GM23338 (cell line): Measurements from ENCODE around the gene CPLX3. TPM values are rescaled to one million over a fixed set of nuclear protein-coding genes. Genes with fewer than 3 reads are reported as not detected.

Source experiments
- ATAC-seq: fragments of 200-7000 bp; cut with Tn5 transposase; 3 replicates; pipeline ENCODE4 v1.9.1; 2020
- DNase-seq: peaks from one replicate; pipeline ENCODE4 v3.0.0-alpha.2; 2015; ENCODE audit warnings: low spot score
- H2AFZ ChIP-seq: fragments of 200-600 bp; sonication (generic); 2 replicates; pipeline ENCODE4 v1.8.0; 2016; ENCODE audit warnings: antibody characterized with exemption, mild to moderate bottlenecking, moderate library complexity
- H3F3A ChIP-seq: fragments of 200-600 bp; sonication (generic); replicated peaks from 2 replicates; pipeline ENCODE4 v1.8.0; 2017; ENCODE audit warnings: antibody characterized with exemption, mixed run types, low read depth
- H3K27ac ChIP-seq: fragments of 200-600 bp; sonication (generic); 2 replicates; pipeline ENCODE4 v1.6.1; 2016; ENCODE audit warnings: low read depth
- H3K27me3 ChIP-seq: fragments of 200-600 bp; sonication (generic); 2 replicates; pipeline ENCODE4 v1.8.0; 2016; ENCODE audit warnings: mild to moderate bottlenecking, mixed run types, moderate library complexity; ENCODE audit not compliant: insufficient read depth
- H3K36me3 ChIP-seq: fragments of 200-600 bp; sonication (generic); 2 replicates; pipeline ENCODE4 v1.8.0; 2016; ENCODE audit warnings: mild to moderate bottlenecking; ENCODE audit not compliant: insufficient read depth
- H3K4me1 ChIP-seq: fragments of 200-600 bp; sonication (generic); 2 replicates; pipeline ENCODE4 v1.8.0; 2016; ENCODE audit warnings: mild to moderate bottlenecking, moderate library complexity; ENCODE audit not compliant: insufficient read depth
- H3K4me2 ChIP-seq: fragments of 200-600 bp; sonication (generic); 2 replicates; pipeline ENCODE4 v1.7.1; 2017; ENCODE audit warnings: mixed run types
- H3K4me3 ChIP-seq: fragments of 200-600 bp; sonication (generic); 2 replicates; pipeline ENCODE4 v1.6.1; 2016; ENCODE audit warnings: mixed run types
- H3K79me2 ChIP-seq: fragments of 200-600 bp; sonication (generic); replicated peaks from 2 replicates; pipeline ENCODE4 v1.8.0; 2017; ENCODE audit warnings: mild to moderate bottlenecking; ENCODE audit not compliant: insufficient read depth
- H3K9me2 ChIP-seq: fragments of 200-600 bp; sonication (generic); 2 replicates; pipeline ENCODE4 v1.8.0; 2017; ENCODE audit not compliant: insufficient read depth
- H4K20me1 ChIP-seq: fragments of 200-600 bp; sonication (generic); replicated peaks from 2 replicates; pipeline ENCODE4 v1.8.0; 2017; ENCODE audit warnings: mild to moderate bottlenecking; ENCODE audit not compliant: insufficient read depth
- H3K27ac Mint-ChIP-seq: 2 replicates; pipeline ENCODE4 v1.8.0; 2020; ENCODE audit warnings: inconsistent platforms, mild to moderate bottlenecking, moderate library complexity, mixed read lengths
- H3K27me3 Mint-ChIP-seq: 3 replicates; pipeline ENCODE4 v1.8.0; 2022; ENCODE audit warnings: low read depth, mild to moderate bottlenecking, moderate library complexity, mixed read lengths, inconsistent platforms; ENCODE audit not compliant: insufficient read depth, poor library complexity
- H3K36me3 Mint-ChIP-seq: 3 replicates; pipeline ENCODE4 v1.8.0; 2021; ENCODE audit warnings: low read depth, mild to moderate bottlenecking, inconsistent platforms, moderate library complexity, mixed read lengths
- H3K4me1 Mint-ChIP-seq: 3 replicates; pipeline ENCODE4 v1.8.0; 2020; ENCODE audit warnings: mild to moderate bottlenecking, inconsistent platforms, mixed read lengths
- H3K4me3 Mint-ChIP-seq: 3 replicates; pipeline ENCODE4 v1.8.0; 2021; ENCODE audit warnings: moderate library complexity, mild to moderate bottlenecking, inconsistent platforms, mixed read lengths
- H3K9me3 Mint-ChIP-seq: 3 replicates; pipeline ENCODE4 v1.8.0; 2020; ENCODE audit warnings: moderate library complexity, mild to moderate bottlenecking, inconsistent platforms, mixed read lengths
- CREB1 ChIP-seq: fragments of 250-450 bp; sonication (Bioruptor Pico); IDR thresholded peaks from 2 replicates; pipeline ENCODE4 v1.5.0; 2020; ENCODE audit warnings: low read depth, mild to moderate bottlenecking, moderate library complexity
- ETS1 ChIP-seq: IDR thresholded peaks from 2 replicates; pipeline ENCODE4 v1.6.1; 2016; ENCODE audit warnings: antibody characterized with exemption
- EZH2 ChIP-seq: fragments of 200-600 bp; sonication (generic); IDR thresholded peaks from one replicate; pipeline ENCODE4 v1.8.0; 2017; ENCODE audit warnings: antibody characterized with exemption, mild to moderate bottlenecking, low read depth; ENCODE audit not compliant: unreplicated experiment
- EZH2phosphoT487 ChIP-seq: fragments of 200-600 bp; sonication (generic); IDR thresholded peaks from one replicate; pipeline ENCODE4 v1.8.1; 2018; ENCODE audit warnings: antibody characterized with exemption; ENCODE audit not compliant: unreplicated experiment
- JUNB ChIP-seq: IDR thresholded peaks from one replicate; pipeline ENCODE4 v1.6.1; 2016; ENCODE audit warnings: antibody characterized with exemption; ENCODE audit not compliant: unreplicated experiment
- NANOG ChIP-seq: IDR thresholded peaks from 2 replicates; pipeline ENCODE4 v1.6.1; 2016; ENCODE audit warnings: antibody characterized with exemption, borderline replicate concordance
- POLR2AphosphoS5 ChIP-seq: IDR thresholded peaks from 2 replicates; pipeline ENCODE4 v1.6.1; 2016; ENCODE audit warnings: antibody characterized with exemption, low read depth
- STAT1 ChIP-seq: IDR thresholded peaks from one replicate; pipeline ENCODE4 v1.6.1; 2016; ENCODE audit warnings: antibody characterized with exemption; ENCODE audit not compliant: unreplicated experiment
- ZNF114 ChIP-seq: fragments of 250-450 bp; sonication (Bioruptor Pico); IDR thresholded peaks from 2 replicates; pipeline ENCODE4 v1.5.0; 2020; ENCODE audit warnings: mild to moderate bottlenecking, moderate library complexity
- ZNF331 ChIP-seq: fragments of 250-450 bp; sonication (Bioruptor Pico); IDR thresholded peaks from 2 replicates; pipeline ENCODE4 v1.5.0; 2020; ENCODE audit warnings: low read depth, mild to moderate bottlenecking, moderate library complexity
- ZNF462 ChIP-seq: fragments of 250-450 bp; sonication (Bioruptor Pico); IDR thresholded peaks from 2 replicates; pipeline ENCODE4 v1.5.0; 2020; ENCODE audit warnings: mild to moderate bottlenecking, moderate library complexity
- polyA plus RNA-seq: library from polyadenylated mRNA; unstranded; fragments of >200 nt; fragmentation: Nextera tagmentation; extraction: Ambion mirVana; gene quantifications from 2 replicates; pipeline ENCODE4 v1.2.1, GENCODE V29; 2016
- total RNA-seq: library from RNA; depleted of rRNA; stranded (reverse); fragments of >200 nt; shearing (Covaris generic); gene quantifications from 2 replicates; pipeline ENCODE4 v1.2.3, GENCODE V29; 2014
- TF ChIP-seq, protein P1 (sequence below): IDR thresholded peaks from one replicate; pipeline ENCODE4 v1.6.1; 2018; ENCODE audit warnings: antibody characterized with exemption; ENCODE audit not compliant: unreplicated experiment
- TF ChIP-seq, protein P2 (sequence below), 2 experiments: fragments of 200-600 bp in 1 of 2; sonication (generic) in 1 of 2; conservative IDR thresholded peaks; 2 replicates each; pipeline versions ENCODE4 v1.5.1 to v1.6.1; 2016 to 2017; ENCODE audit warnings: antibody characterized with exemption in 2 of 2, low read depth in 2 of 2, mild to moderate bottlenecking in 2 of 2, moderate library complexity in 1 of 2

The CPLX3 gene
- total and polyA plus RNA-seq, 2 experiments from 2014 or later = 0.66 TPM; not detected in 1

DNA sequence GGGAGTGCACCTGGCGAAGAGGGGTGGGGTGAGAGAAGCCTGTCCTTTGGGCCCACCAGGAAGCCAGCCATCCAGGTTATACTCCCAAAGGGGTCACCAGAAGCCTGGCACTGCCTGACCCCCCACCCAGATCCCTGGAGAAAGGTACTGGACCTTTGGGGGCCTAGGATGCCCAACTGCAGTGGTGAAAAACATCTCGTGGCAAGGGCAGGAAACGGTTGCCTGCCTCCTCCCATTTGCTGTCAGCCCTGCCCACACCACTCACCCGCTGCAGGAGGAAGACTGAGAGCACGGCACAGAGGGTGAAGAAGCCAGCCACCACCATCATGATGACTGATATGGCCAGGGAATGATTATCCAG, 18.8 kb downstream of the CPLX3 start:
- H3K27me3 ChIP-seq = no peaks in the 10 kb centered on the region
- no peak for TF ChIP-seq CREB1 (CRISPR knock-in tag)
- TF ChIP-seq JUNB = no peak
- no peak for TF ChIP-seq ZNF114
- no peak for TF ChIP-seq ETS1
- no peak for TF ChIP-seq ZNF462
- TF ChIP-seq, protein P1, sequence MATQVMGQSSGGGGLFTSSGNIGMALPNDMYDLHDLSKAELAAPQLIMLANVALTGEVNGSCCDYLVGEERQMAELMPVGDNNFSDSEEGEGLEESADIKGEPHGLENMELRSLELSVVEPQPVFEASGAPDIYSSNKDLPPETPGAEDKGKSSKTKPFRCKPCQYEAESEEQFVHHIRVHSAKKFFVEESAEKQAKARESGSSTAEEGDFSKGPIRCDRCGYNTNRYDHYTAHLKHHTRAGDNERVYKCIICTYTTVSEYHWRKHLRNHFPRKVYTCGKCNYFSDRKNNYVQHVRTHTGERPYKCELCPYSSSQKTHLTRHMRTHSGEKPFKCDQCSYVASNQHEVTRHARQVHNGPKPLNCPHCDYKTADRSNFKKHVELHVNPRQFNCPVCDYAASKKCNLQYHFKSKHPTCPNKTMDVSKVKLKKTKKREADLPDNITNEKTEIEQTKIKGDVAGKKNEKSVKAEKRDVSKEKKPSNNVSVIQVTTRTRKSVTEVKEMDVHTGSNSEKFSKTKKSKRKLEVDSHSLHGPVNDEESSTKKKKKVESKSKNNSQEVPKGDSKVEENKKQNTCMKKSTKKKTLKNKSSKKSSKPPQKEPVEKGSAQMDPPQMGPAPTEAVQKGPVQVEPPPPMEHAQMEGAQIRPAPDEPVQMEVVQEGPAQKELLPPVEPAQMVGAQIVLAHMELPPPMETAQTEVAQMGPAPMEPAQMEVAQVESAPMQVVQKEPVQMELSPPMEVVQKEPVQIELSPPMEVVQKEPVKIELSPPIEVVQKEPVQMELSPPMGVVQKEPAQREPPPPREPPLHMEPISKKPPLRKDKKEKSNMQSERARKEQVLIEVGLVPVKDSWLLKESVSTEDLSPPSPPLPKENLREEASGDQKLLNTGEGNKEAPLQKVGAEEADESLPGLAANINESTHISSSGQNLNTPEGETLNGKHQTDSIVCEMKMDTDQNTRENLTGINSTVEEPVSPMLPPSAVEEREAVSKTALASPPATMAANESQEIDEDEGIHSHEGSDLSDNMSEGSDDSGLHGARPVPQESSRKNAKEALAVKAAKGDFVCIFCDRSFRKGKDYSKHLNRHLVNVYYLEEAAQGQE = no peak
- no peak for TF ChIP-seq POLR2AphosphoS5
- no peak for TF ChIP-seq NANOG
- TF ChIP-seq EZH2phosphoT487 = no peak
- TF ChIP-seq, protein P2, sequence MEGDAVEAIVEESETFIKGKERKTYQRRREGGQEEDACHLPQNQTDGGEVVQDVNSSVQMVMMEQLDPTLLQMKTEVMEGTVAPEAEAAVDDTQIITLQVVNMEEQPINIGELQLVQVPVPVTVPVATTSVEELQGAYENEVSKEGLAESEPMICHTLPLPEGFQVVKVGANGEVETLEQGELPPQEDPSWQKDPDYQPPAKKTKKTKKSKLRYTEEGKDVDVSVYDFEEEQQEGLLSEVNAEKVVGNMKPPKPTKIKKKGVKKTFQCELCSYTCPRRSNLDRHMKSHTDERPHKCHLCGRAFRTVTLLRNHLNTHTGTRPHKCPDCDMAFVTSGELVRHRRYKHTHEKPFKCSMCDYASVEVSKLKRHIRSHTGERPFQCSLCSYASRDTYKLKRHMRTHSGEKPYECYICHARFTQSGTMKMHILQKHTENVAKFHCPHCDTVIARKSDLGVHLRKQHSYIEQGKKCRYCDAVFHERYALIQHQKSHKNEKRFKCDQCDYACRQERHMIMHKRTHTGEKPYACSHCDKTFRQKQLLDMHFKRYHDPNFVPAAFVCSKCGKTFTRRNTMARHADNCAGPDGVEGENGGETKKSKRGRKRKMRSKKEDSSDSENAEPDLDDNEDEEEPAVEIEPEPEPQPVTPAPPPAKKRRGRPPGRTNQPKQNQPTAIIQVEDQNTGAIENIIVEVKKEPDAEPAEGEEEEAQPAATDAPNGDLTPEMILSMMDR (conservative IDR thresholded peaks at IDR 0.05; ENCODE audit: low read depth in 2 of 2) = no peak
- no peak for TF ChIP-seq EZH2
- no peak for TF ChIP-seq STAT1
- no peak for TF ChIP-seq ZNF331 (CRISPR knock-in tag)
- no peak overlapping the region for H2AFZ ChIP-seq
- no peak for ATAC-seq
- no peak overlapping the region for H3K4me3 Mint-ChIP-seq
- peaks cover 9% of the 10 kb centered on the region for H3K4me1 ChIP-seq
- H3K27ac Mint-ChIP-seq = no peak overlapping the region
- H3K4me1 Mint-ChIP-seq = peaks cover 20% of the 10 kb centered on the region
- H3K27ac ChIP-seq = no peak overlapping the region
- no peaks in the 10 kb centered on the region; the same call in 1 of the 2 replicates for H3K36me3 ChIP-seq
- H3K27me3 Mint-ChIP-seq = peaks cover 15% of the 10 kb centered on the region
- H3K9me2 ChIP-seq = no peaks in the 10 kb centered on the region
- H4K20me1 ChIP-seq = no peaks in the 10 kb centered on the region; the same call in 1 of the 2 replicates
- H3F3A ChIP-seq = 0 out of 2 replicates have a peak, but pooled peaks cover 5% of the 10 kb centered on the region
- H3K36me3 Mint-ChIP-seq = peaks cover 33% of the 10 kb centered on the region
- DNase-seq = no peak
- H3K9me3 Mint-ChIP-seq = no peaks in the 10 kb centered on the region
- no peak overlapping the region for H3K4me2 ChIP-seq
- no peaks in the 10 kb centered on the region for H3K79me2 ChIP-seq
- H3K4me3 ChIP-seq = no peak overlapping the region
